ENCODE measurements around the gene LUM.

DNA sequence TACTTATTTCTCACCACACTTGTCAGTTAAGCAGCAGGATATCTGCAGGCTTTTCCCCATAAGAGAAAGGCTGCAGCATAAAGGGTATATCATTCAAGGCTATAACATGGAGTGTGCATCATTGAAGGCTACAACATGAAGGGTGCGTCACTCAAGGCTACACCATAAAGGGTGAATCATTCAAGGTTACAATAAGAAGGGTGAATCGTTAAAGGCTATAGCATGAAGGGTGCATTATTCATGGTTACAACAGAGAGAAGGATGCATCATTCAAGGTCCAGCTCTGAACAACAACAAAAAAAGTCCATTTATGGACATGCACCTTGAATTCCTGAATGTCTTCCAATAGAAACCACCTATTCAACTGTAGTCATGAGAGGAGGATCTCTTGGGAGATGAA lies 32.8 kb upstream of the LUM start:
- TF ChIP-seq, protein P1, sequence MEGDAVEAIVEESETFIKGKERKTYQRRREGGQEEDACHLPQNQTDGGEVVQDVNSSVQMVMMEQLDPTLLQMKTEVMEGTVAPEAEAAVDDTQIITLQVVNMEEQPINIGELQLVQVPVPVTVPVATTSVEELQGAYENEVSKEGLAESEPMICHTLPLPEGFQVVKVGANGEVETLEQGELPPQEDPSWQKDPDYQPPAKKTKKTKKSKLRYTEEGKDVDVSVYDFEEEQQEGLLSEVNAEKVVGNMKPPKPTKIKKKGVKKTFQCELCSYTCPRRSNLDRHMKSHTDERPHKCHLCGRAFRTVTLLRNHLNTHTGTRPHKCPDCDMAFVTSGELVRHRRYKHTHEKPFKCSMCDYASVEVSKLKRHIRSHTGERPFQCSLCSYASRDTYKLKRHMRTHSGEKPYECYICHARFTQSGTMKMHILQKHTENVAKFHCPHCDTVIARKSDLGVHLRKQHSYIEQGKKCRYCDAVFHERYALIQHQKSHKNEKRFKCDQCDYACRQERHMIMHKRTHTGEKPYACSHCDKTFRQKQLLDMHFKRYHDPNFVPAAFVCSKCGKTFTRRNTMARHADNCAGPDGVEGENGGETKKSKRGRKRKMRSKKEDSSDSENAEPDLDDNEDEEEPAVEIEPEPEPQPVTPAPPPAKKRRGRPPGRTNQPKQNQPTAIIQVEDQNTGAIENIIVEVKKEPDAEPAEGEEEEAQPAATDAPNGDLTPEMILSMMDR (IDR thresholded peaks at IDR 0.05; ENCODE audit: low read depth, low read length, poor library complexity, severe bottlenecking), result no peak
- TF ChIP-seq EZH2phosphoT487 (IDR thresholded peaks at IDR 0.05; ENCODE audit: borderline replicate concordance, low read length), result no peak

Data from DOHH2 (cell line).